GM12878 (cell line): Measurements from ENCODE around the gene SURF2. TPM values are rescaled to one million over a fixed set of nuclear protein-coding genes. Genes with fewer than 3 reads are reported as not detected.
A peak's percentile ranks its signal among the peaks of the same experiment; 100 is the strongest.

Experiments
- ATAC-seq: fragments of 200-7000 bp; cut with Tn5 transposase; 3 replicates; pipeline ENCODE4 v1.9.1; 2020; ENCODE audit warnings: mild to moderate bottlenecking, moderate library complexity
- BruUV-seq: library from RNA; stranded (reverse); fragments of 400-500 nt; replicated peaks from 2 replicates; lab custom pipeline; 2021; lab: Mats Ljungman, UMichigan
- CTCF ChIA-PET: fragments of 300-600 bp; sonication (Branson Sonifier 250); formaldehyde crosslinking; extraction: SDS; loops from one replicate; lab custom pipeline; 2021; ENCODE audit warnings: inconsistent platforms; lab: Yijun Ruan, JAX
- POLR2A ChIA-PET: fragments of 350-600 bp; formaldehyde crosslinking; extraction: SDS; loops from one replicate; lab custom pipeline; 2021; ENCODE audit warnings: inconsistent platforms; lab: Charles Lee
- RAD21 ChIA-PET: fragments of 300-600 bp; sonication (Branson Sonifier 250); formaldehyde crosslinking; loops from one replicate; lab custom pipeline; 2023; ENCODE audit warnings: antibody characterized with exemption; ENCODE audit not compliant: unreplicated experiment; lab: Charles Lee
- SMC1A ChIA-PET: fragments of 300-600 bp; sonication (Branson Sonifier 250); formaldehyde crosslinking; loops from one replicate; lab custom pipeline; 2023; ENCODE audit not compliant: unreplicated experiment, uncharacterized antibody; lab: Charles Lee
- DNase-seq: peaks from one replicate; pipeline ENCODE4 v3.0.0-alpha.2; 2011; ENCODE audit warnings: low read depth, low spot score
- FAIRE-seq: peaks from 3 replicates; lab custom pipeline; 2011; peaks lifted over from hg19 to GRCh38; lab: Jason Lieb, UNC
- H2AFZ ChIP-seq: 2 replicates; pipeline ENCODE4 v1.6.0; 2011; ENCODE audit warnings: low read depth, low read length, control low read depth; ENCODE audit not compliant: control insufficient read depth
- H3K27ac ChIP-seq: 2 replicates; pipeline ENCODE4 v1.5.1; 2011; ENCODE audit warnings: control low read depth; ENCODE audit not compliant: control insufficient read depth, insufficient read depth
- H3K27me3 ChIP-seq, 2 experiments: replicated peaks in 1 of 2; 2 replicates each; pipeline versions ENCODE4 v1.6.0 to v1.6.1; 2011; ENCODE audit warnings: low read length in 1 of 2; ENCODE audit not compliant: control insufficient read depth in 2 of 2, insufficient read depth in 2 of 2
- H3K36me3 ChIP-seq, 2 experiments: 2 replicates each; pipeline ENCODE4 v1.5.1; 2011; ENCODE audit warnings: low read length in 1 of 2; ENCODE audit not compliant: control insufficient read depth in 2 of 2, insufficient read depth in 2 of 2
- H3K4me1 ChIP-seq: 2 replicates; pipeline ENCODE4 v1.6.1; 2011; ENCODE audit warnings: mild to moderate bottlenecking, low read length, moderate library complexity, mixed read lengths; ENCODE audit not compliant: control insufficient read depth, insufficient read depth
- H3K4me2 ChIP-seq: 2 replicates; pipeline ENCODE4 v1.6.0; 2011; ENCODE audit warnings: control low read depth; ENCODE audit not compliant: control insufficient read depth, insufficient read depth
- H3K4me3 ChIP-seq: fragments of 200-600 bp; sonication (generic); 2 replicates; pipeline ENCODE4 v1.5.1; 2016
- H3K79me2 ChIP-seq: 2 replicates; pipeline ENCODE4 v1.6.0; 2011; ENCODE audit warnings: low read length; ENCODE audit not compliant: control insufficient read depth, insufficient read depth
- H3K9ac ChIP-seq: 2 replicates; pipeline ENCODE4 v1.8.0; 2011; ENCODE audit warnings: low read length, control low read depth, mixed read lengths; ENCODE audit not compliant: control insufficient read depth, insufficient read depth
- H3K9me3 ChIP-seq: replicated peaks from 3 replicates; pipeline ENCODE4 v1.5.1; 2011; ENCODE audit warnings: mild to moderate bottlenecking, low read length; ENCODE audit not compliant: control insufficient read depth, insufficient read depth
- H4K20me1 ChIP-seq: 2 replicates; pipeline ENCODE4 v1.6.0; 2011; ENCODE audit not compliant: control insufficient read depth, insufficient read depth
- HCFC1 ChIP-seq: fragments of 150-350 bp; IDR thresholded peaks from 2 replicates; pipeline ENCODE4 v1.6.1; 2014; ENCODE audit warnings: low read length
- PAX8 ChIP-seq: fragments of 450-650 bp; IDR thresholded peaks from 2 replicates; pipeline ENCODE4 v1.6.1; 2017; ENCODE audit warnings: mild to moderate bottlenecking, moderate library complexity
- WGBS: methylation state at CpG from one replicate; pipeline ENCODE4 v1.1.6; 2016; ENCODE audit warnings: low lambda C conversion rate; ENCODE audit not compliant: insufficient replicate concordance, insufficient coverage; ENCODE audit errors: missing lambda C conversion rate; 5-methylcytosine and 5-hydroxymethylcytosine counted together
- in situ Hi-C: fragments of 300-500 bp; cut with MboI; formaldehyde crosslinking; loops from 9 replicates; pipeline ENCODE4 v1.14.3; 2018; ENCODE audit warnings: mixed read lengths
- intact Hi-C: fragments of 100-400 bp; cut with micrococcal nuclease; formaldehyde crosslinking; loops from one replicate; pipeline ENCODE4 v1.14.2; 2022; ENCODE audit not compliant: unreplicated experiment
- polyA plus RNA-seq, 11 experiments: library from polyadenylated mRNA; depleted of rRNA in 4 of 11; unstranded in 6 of 11; stranded (reverse) in 5 of 11; fragments of >200 nt; fragmentation: Nextera tagmentation in 4 of 11; fragmentation: Illumina TruSeq in 1 of 11; extraction: Ambion mirVana in 4 of 11; extraction: Trizol in 1 of 11; gene quantifications; 1 replicate in 1 of 11; 2 replicates in 10 of 11; pipeline versions ENCODE4 v1.2.1 to v1.2.3, GENCODE V29; 2011 to 2016; ENCODE audit warnings: inconsistent platforms in 2 of 11, missing spikeins in 2 of 11, low read depth in 1 of 11
- total RNA-seq, 4 experiments: library from RNA; depleted of rRNA in 3 of 4; stranded (reverse); fragments of >200 nt in 3 of 4; fragmentation: Illumina TruSeq in 1 of 4; extraction: Trizol in 1 of 4; gene quantifications; 2 replicates each; pipeline versions ENCODE4 v1.2.1 to v1.2.3, GENCODE V29; 2013 to 2021
- TF ChIP-seq, protein P1 (sequence below), 3 experiments: IDR thresholded peaks in 2 of 3; conservative IDR thresholded peaks in 1 of 3; 2 replicates each; pipeline ENCODE4 v1.5.1; 2011; ENCODE audit warnings: low read depth in 3 of 3, low read length in 3 of 3, mild to moderate bottlenecking in 3 of 3, control low read depth in 2 of 3, moderate library complexity in 2 of 3, inconsistent platforms in 1 of 3, mixed read lengths in 1 of 3; ENCODE audit not compliant: control insufficient read depth in 2 of 3, insufficient read depth in 1 of 3; ENCODE audit errors: extremely low read depth in 1 of 3

Gene SURF2
- total and polyA plus RNA-seq, 10 of the 15 experiments (the other 5 are each of a cell fraction or from before 2014, with no cell fraction given) = 4.0 to 41.7 (median 20.8) TPM

GRCh38 chr9:133342069-133342406 lies 14.3 kb upstream of the SURF2 start:
- no peak overlapping the region for H3K4me3 ChIP-seq
- TF ChIP-seq, protein P1, sequence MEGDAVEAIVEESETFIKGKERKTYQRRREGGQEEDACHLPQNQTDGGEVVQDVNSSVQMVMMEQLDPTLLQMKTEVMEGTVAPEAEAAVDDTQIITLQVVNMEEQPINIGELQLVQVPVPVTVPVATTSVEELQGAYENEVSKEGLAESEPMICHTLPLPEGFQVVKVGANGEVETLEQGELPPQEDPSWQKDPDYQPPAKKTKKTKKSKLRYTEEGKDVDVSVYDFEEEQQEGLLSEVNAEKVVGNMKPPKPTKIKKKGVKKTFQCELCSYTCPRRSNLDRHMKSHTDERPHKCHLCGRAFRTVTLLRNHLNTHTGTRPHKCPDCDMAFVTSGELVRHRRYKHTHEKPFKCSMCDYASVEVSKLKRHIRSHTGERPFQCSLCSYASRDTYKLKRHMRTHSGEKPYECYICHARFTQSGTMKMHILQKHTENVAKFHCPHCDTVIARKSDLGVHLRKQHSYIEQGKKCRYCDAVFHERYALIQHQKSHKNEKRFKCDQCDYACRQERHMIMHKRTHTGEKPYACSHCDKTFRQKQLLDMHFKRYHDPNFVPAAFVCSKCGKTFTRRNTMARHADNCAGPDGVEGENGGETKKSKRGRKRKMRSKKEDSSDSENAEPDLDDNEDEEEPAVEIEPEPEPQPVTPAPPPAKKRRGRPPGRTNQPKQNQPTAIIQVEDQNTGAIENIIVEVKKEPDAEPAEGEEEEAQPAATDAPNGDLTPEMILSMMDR (IDR thresholded peaks at IDR 0.05 in 2 of 3, conservative IDR thresholded peaks at IDR 0.05 in 1 of 3; ENCODE audit: control insufficient read depth in 2 of 3, extremely low read depth in 1 of 3, insufficient read depth in 1 of 3, low read depth in 3 of 3, low read length in 3 of 3) = 0 out of 6 replicates have a peak, but pooled peaks of 1 of the 3 experiments have one; percentile 24
- TF ChIP-seq PAX8 = no peak
- FAIRE-seq (no peak), DNase-seq (no peak), ATAC-seq (peak; percentile 10; the same call in 2 of the 3 replicates)
- peaks cover 21% of the 10 kb centered on the region for H3K4me1 ChIP-seq
- peaks cover 10 to 23% of the 10 kb centered on the region in 2 experiments for H3K36me3 ChIP-seq
- in situ Hi-C loops = no loop called here
- 75% methylated on average over 12 of the region's 12 CpGs for WGBS
- intact Hi-C loops = no loop called here
- H3K4me2 ChIP-seq = no peak overlapping the region
- POLR2A ChIA-PET = interaction anchor here (0.8 to 1.0 kb wide), 3 partner anchors 12 to 37 kb away, joined by 3 read pairs; no protein-coding TSS in a partner anchor
- no peak overlapping the region for H2AFZ ChIP-seq
- H3K27me3 ChIP-seq = no peaks in the 10 kb centered on the region
- SMC1A ChIA-PET = no interaction called here
- no peaks in the 10 kb centered on the region for H3K9me3 ChIP-seq
- H3K79me2 ChIP-seq = peaks cover 13% of the 10 kb centered on the region
- CTCF ChIA-PET = interaction anchor here (1.6 kb wide), 1 partner anchor 31 kb away, joined by 3 read pairs; no protein-coding TSS in a partner anchor
- no peak overlapping the region for H3K9ac ChIP-seq
- no peak overlapping the region for H3K27ac ChIP-seq
- no TSS peak for BruUV-seq
- RAD21 ChIA-PET = no interaction called here
- H4K20me1 ChIP-seq = no peaks in the 10 kb centered on the region

DNA sequence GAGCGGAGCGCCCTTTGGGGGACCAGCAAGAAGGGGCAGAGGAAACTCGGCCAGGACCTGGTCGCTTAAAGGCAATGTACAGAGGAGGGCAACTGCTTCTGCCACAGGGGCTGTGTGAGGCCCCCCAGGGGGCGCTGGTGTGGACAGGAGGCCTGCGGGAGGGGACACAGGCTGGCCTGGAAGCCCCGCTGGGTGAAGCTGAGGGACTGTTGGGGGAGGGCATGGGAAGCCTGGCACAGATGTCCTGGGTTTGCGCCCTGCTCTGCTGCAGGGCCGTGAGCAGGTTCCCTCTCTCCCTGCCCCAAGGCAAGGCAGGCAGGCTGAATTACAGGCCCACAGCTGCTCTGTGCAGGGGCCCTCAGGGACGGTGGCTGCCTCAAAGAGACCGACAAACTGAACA lies 13.8 kb upstream of the SURF2 start:
- peaks cover 21% of the 10 kb centered on the region for H3K4me1 ChIP-seq
- no peaks in the 10 kb centered on the region for H3K9me3 ChIP-seq
- no TSS peak for BruUV-seq
- POLR2A ChIA-PET = interaction anchor here (0.8 to 1.0 kb wide), 3 partner anchors 13 to 36 kb away, joined by 3 read pairs; no protein-coding TSS in a partner anchor
- CTCF ChIA-PET = interaction anchor here (1.6 kb wide), 1 partner anchor 30 kb away, joined by 3 read pairs; no protein-coding TSS in a partner anchor
- FAIRE-seq = no peak
- no peak overlapping the region for H3K4me3 ChIP-seq
- DNase-seq = no peak
- SMC1A ChIA-PET = no interaction called here
- H3K4me2 ChIP-seq = no peak overlapping the region
- no peak for ATAC-seq
- 87% methylated on average over 11 of the region's 11 CpGs for WGBS
- H4K20me1 ChIP-seq = no peaks in the 10 kb centered on the region
- no peak overlapping the region for H3K9ac ChIP-seq
- H3K36me3 ChIP-seq = peaks cover 10 to 23% of the 10 kb centered on the region in 2 experiments
- H3K79me2 ChIP-seq = peaks cover 18% of the 10 kb centered on the region
- H3K27me3 ChIP-seq = no peaks in the 10 kb centered on the region
- intact Hi-C loops (no loop called here), in situ Hi-C loops (no loop called here)
- no peak overlapping the region for H3K27ac ChIP-seq
- RAD21 ChIA-PET = no interaction called here
- TF ChIP-seq, protein P1 (IDR thresholded peaks at IDR 0.05 in 2 of 3, conservative IDR thresholded peaks at IDR 0.05 in 1 of 3; ENCODE audit: control insufficient read depth in 2 of 3, extremely low read depth in 1 of 3, insufficient read depth in 1 of 3, low read depth in 3 of 3, low read length in 3 of 3) = peak in 2 of 3 experiments; percentile 5 to 36; a peak in 1 of 6 replicates
- TF ChIP-seq HCFC1 = no peak
- H2AFZ ChIP-seq = no peak overlapping the region
